GM23248 (cell line): ENCODE results near the gene KCNV2. TPM values are rescaled to one million over a fixed set of nuclear protein-coding genes. Genes with fewer than 3 reads are reported as not detected.

ENCODE experiments used
- DNase-seq: peaks from one replicate; pipeline ENCODE4 v3.0.0-alpha.2; 2015
- H2AFZ ChIP-seq: fragments of 200-600 bp; sonication (generic); 2 replicates; pipeline ENCODE4 v1.6.1; 2016; ENCODE audit warnings: antibody characterized with exemption
- H3F3A ChIP-seq: fragments of 200-600 bp; sonication (generic); 2 replicates; pipeline ENCODE4 v1.6.1; 2016; ENCODE audit warnings: mild to moderate bottlenecking, antibody characterized with exemption, mixed run types; ENCODE audit not compliant: insufficient read depth
- H3K27ac ChIP-seq: fragments of 200-600 bp; sonication (generic); 2 replicates; pipeline ENCODE4 v1.5.1; 2016; ENCODE audit warnings: mild to moderate bottlenecking
- H3K27me3 ChIP-seq: fragments of 200-600 bp; sonication (generic); replicated peaks from 2 replicates; pipeline ENCODE4 v1.6.1; 2016; ENCODE audit warnings: mild to moderate bottlenecking; ENCODE audit not compliant: insufficient read depth
- H3K36me3 ChIP-seq: fragments of 200-600 bp; sonication (generic); 2 replicates; pipeline ENCODE4 v1.6.1; 2016; ENCODE audit warnings: low read depth, mild to moderate bottlenecking
- H3K4me1 ChIP-seq: fragments of 200-600 bp; sonication (generic); 2 replicates; pipeline ENCODE4 v1.6.1; 2016; ENCODE audit warnings: mild to moderate bottlenecking; ENCODE audit not compliant: insufficient read depth
- H3K4me2 ChIP-seq: fragments of 200-600 bp; sonication (generic); one replicate; pipeline ENCODE4 v1.6.1; 2016; ENCODE audit warnings: mild to moderate bottlenecking; ENCODE audit not compliant: unreplicated experiment
- H3K4me3 ChIP-seq: fragments of 200-600 bp; sonication (generic); 2 replicates; pipeline ENCODE4 v1.5.1; 2016; ENCODE audit warnings: mild to moderate bottlenecking
- H3K79me2 ChIP-seq: fragments of 200-600 bp; sonication (generic); 2 replicates; pipeline ENCODE4 v1.6.1; 2016; ENCODE audit warnings: mild to moderate bottlenecking; ENCODE audit not compliant: insufficient read depth
- H3K9ac ChIP-seq: fragments of 200-600 bp; sonication (generic); 2 replicates; pipeline ENCODE4 v1.6.1; 2016; ENCODE audit warnings: mild to moderate bottlenecking
- H3K9me2 ChIP-seq: fragments of 200-600 bp; sonication (generic); 2 replicates; pipeline ENCODE4 v1.6.1; 2016; ENCODE audit warnings: mixed run types, mild to moderate bottlenecking, moderate library complexity; ENCODE audit not compliant: insufficient read depth
- H3K9me3 ChIP-seq: fragments of 200-600 bp; sonication (generic); one replicate; pipeline ENCODE4 v1.6.1; 2017; ENCODE audit warnings: low read depth
- H4K20me1 ChIP-seq: fragments of 200-600 bp; sonication (generic); 2 replicates; pipeline ENCODE4 v1.6.0; 2016; ENCODE audit not compliant: insufficient read depth
- EZH2 ChIP-seq: fragments of 200-600 bp; sonication (generic); IDR thresholded peaks from 2 replicates; pipeline ENCODE4 v1.6.1; 2018; ENCODE audit warnings: antibody characterized with exemption, mild to moderate bottlenecking; ENCODE audit not compliant: insufficient read depth, poor library complexity, severe bottlenecking
- EZH2phosphoT487 ChIP-seq: fragments of 200-600 bp; sonication (generic); IDR thresholded peaks from 2 replicates; pipeline ENCODE4 v1.6.1; 2018; ENCODE audit warnings: antibody characterized with exemption, moderate library complexity, mild to moderate bottlenecking, low read depth; ENCODE audit not compliant: insufficient read depth
- WGBS, 2 experiments: methylation state at CpG; one replicate each; pipeline ENCODE4 v1.1.6; 2015 to 2017; ENCODE audit warnings: low lambda C conversion rate in 2 of 2, low coverage in 1 of 2; ENCODE audit errors: missing lambda C conversion rate in 2 of 2; 5-methylcytosine and 5-hydroxymethylcytosine counted together
- in situ Hi-C: fragments of 300-500 bp; cut with MboI; formaldehyde crosslinking; loops from 2 replicates; pipeline ENCODE4 v1.15.0; 2020
- polyA plus RNA-seq: library from polyadenylated mRNA; unstranded; fragments of >200 nt; fragmentation: Nextera tagmentation; extraction: Ambion mirVana; gene quantifications from 2 replicates; pipeline ENCODE4 v1.2.1, GENCODE V29; 2016
- total RNA-seq: library from RNA; depleted of rRNA; stranded (reverse); fragments of >200 nt; shearing (Covaris generic); gene quantifications from 2 replicates; pipeline ENCODE4 v1.2.3, GENCODE V29; 2014; rRNA removed

Gene KCNV2
- not detected in 2 replicates for total RNA-seq
- polyA plus RNA-seq = not detected in 2 replicates

DNA sequence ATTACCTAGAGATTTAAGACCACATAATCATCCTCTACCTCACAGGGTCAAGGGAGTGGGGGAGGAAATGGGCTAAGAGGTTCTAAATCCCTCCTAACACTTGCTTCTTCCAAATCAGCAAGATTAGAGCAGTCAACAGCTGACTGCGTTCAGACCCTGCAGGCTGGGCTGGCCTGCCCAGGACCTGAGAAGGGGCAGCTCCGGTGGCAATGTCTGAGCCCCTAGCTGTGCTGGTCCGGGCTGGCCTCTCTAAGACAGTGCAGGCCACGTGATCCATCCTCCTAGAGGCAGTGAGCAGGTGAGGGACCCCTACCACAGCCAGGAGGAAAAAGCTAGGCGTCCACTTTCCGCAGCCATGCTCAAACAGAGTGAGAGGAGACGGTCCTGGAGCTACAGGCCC lies at the start of gene KCNV2:
KCNV2 (plus strand) TSS at position 126 of the 400 bp plus-strand sequence; CDS start at position 356, 230 bp downstream.
- Histone ChIP-seq H3K4me1 (no peaks in the 10 kb centered on the region), H2AFZ (no peak within 1 kb of the TSS), H3K4me3 (no peak within 1 kb of the TSS), H3K9me3 (no peaks in the 10 kb centered on the region), H3K4me2 (no peak within 1 kb of the TSS), H3K9ac (no peak within 1 kb of the TSS), H3K79me2 (no peaks in the 10 kb centered on the region), H3F3A (no peaks in the 10 kb centered on the region), H3K9me2 (no peaks in the 10 kb centered on the region), H4K20me1 (no peaks in the 10 kb centered on the region), H3K36me3 (0 out of 2 replicates have a peak, but pooled peaks cover 2% of the 10 kb centered on the region), H3K27me3 (no peaks in the 10 kb centered on the region), H3K27ac (no peak within 1 kb of the TSS)
- 95 to 99% methylated on average over 7 of the region's 7 CpGs for WGBS, 2 experiments
- in situ Hi-C loops = no loop called here
- no peak for TF ChIP-seq EZH2phosphoT487
- no peak for TF ChIP-seq EZH2
- no peak for DNase-seq

DNA sequence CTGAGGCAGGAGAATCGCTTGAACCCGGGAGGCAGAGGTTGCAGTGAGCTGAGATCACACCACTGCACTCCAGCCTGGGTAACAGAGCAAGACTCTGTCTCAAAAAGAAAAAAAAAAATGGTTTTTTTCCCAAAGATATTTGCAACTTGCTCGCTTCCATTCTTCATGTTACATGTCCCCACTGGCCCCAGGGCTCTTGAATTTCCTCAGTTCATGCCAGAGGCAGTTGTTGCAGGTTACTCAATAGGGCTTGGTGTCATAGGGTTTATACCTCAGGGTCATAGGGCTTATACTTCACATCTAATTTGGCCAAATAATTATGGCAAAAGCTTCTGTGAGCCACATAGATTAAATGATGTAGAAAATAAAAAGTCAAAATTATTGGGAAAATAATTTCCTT lies 44.1 kb upstream of the KCNV2 start:
- Histone ChIP-seq H3K79me2 (no peaks in the 10 kb centered on the region), H3K9ac (no peak overlapping the region), H3K27ac (no peak overlapping the region), H3K9me2 (no peaks in the 10 kb centered on the region), H3K36me3 (no peaks in the 10 kb centered on the region), H3K4me2 (no peak overlapping the region), H2AFZ (no peak overlapping the region), H4K20me1 (no peaks in the 10 kb centered on the region), H3F3A (no peaks in the 10 kb centered on the region), H3K9me3 (no peaks in the 10 kb centered on the region), H3K27me3 (no peaks in the 10 kb centered on the region), H3K4me1 (no peaks in the 10 kb centered on the region), H3K4me3 (no peak overlapping the region)
- DNase-seq = no peak
- in situ Hi-C loops = no loop called here
- TF ChIP-seq EZH2phosphoT487 (no peak), EZH2 (no peak)
- 92 to 95% methylated on average over 3 of the region's 3 CpGs for WGBS, 2 experiments

DNA sequence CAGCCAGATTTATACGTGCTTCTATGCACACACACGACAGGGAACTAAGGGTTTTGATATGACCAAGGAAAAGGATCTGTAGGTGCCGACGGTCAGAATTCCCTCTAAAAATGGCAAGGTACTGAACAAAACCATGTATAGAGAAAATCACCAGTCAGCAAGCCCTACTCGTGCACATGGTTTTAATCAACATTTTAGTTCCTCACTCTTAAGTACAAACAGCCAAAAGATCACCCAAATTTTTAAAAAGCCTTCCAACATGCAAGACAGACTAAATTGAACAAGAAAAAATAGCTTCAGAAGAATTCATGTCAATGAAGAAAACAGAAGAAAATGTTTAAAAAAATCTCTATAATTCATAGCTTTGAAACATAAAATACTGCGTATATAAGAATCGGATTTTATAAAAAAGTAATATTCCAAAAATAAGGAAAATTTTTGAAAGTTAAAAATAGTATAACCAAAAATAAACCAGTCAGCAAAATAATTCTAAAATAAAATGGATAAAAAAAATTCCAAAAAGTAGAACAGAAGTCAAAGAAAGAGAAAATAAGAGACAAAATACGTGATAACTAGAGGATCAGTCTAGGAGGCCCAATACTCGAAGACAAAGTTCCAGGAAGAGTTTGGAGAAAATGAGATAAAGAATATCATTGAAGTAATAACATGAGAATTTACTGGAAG lies 43.0 kb upstream of the KCNV2 start:
- Histone ChIP-seq H3K4me1 (no peaks in the 10 kb centered on the region), H3K36me3 (no peaks in the 10 kb centered on the region), H3K27ac (no peak overlapping the region), H3F3A (no peaks in the 10 kb centered on the region), H2AFZ (peak overlapping the region; percentile 47), H3K79me2 (no peaks in the 10 kb centered on the region), H3K27me3 (no peaks in the 10 kb centered on the region), H3K4me2 (no peak overlapping the region), H3K9me2 (no peaks in the 10 kb centered on the region), H4K20me1 (no peaks in the 10 kb centered on the region), H3K4me3 (no peak overlapping the region), H3K9ac (no peak overlapping the region), H3K9me3 (no peaks in the 10 kb centered on the region)
- TF ChIP-seq EZH2phosphoT487 = no peak
- TF ChIP-seq EZH2 = no peak
- DNase-seq = no peak
- in situ Hi-C loops = no loop called here
- WGBS, 2 experiments = 49 to 50% methylated on average over 9 of the region's 9 CpGs

DNA sequence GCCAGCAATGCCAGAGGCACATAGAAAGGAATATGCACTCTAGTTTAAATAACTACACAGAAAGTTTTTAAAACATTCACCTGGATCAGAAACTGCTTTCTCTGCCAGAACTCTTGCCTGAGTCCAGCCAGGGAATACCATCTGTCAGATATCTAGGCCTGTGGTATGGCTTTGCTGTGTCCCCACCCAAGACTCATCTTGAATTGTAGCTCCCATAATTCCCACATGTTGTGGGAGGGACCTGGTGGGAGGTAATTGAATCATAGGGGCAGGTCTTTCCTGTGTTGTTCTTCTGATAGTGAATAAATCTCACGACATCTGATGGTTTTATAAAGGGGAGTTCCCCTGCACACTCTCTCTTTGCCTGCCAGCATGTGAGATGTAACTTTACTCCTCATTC lies 41.5 kb upstream of the KCNV2 start:
- H3K4me2 ChIP-seq = no peak overlapping the region
- H2AFZ ChIP-seq = no peak overlapping the region
- no peaks in the 10 kb centered on the region for H3K9me3 ChIP-seq
- H3K9me2 ChIP-seq = no peaks in the 10 kb centered on the region
- in situ Hi-C loops = no loop called here
- DNase-seq = no peak
- no peaks in the 10 kb centered on the region for H3F3A ChIP-seq
- H4K20me1 ChIP-seq = no peaks in the 10 kb centered on the region
- WGBS, 2 experiments = 53 to 62% methylated on average over 1 of the region's 1 CpG
- H3K4me3 ChIP-seq = no peak overlapping the region
- no peak overlapping the region for H3K9ac ChIP-seq
- no peaks in the 10 kb centered on the region for H3K79me2 ChIP-seq
- no peaks in the 10 kb centered on the region for H3K4me1 ChIP-seq
- H3K27ac ChIP-seq = no peak overlapping the region
- no peaks in the 10 kb centered on the region for H3K36me3 ChIP-seq
- H3K27me3 ChIP-seq = no peaks in the 10 kb centered on the region
- TF ChIP-seq EZH2phosphoT487 = no peak
- no peak for TF ChIP-seq EZH2
